ENCODE results near the gene TRIM38. TPM values are rescaled to one million over a fixed set of nuclear protein-coding genes. Genes with fewer than 3 reads are reported as not detected.

Gene TRIM38
- total and polyA plus RNA-seq, 2 of the 13 experiments (the other 11 are each of a cell fraction or from before 2014, with no cell fraction given), result 2.5 to 3.1 TPM

- TF ChIP-seq, protein P1, sequence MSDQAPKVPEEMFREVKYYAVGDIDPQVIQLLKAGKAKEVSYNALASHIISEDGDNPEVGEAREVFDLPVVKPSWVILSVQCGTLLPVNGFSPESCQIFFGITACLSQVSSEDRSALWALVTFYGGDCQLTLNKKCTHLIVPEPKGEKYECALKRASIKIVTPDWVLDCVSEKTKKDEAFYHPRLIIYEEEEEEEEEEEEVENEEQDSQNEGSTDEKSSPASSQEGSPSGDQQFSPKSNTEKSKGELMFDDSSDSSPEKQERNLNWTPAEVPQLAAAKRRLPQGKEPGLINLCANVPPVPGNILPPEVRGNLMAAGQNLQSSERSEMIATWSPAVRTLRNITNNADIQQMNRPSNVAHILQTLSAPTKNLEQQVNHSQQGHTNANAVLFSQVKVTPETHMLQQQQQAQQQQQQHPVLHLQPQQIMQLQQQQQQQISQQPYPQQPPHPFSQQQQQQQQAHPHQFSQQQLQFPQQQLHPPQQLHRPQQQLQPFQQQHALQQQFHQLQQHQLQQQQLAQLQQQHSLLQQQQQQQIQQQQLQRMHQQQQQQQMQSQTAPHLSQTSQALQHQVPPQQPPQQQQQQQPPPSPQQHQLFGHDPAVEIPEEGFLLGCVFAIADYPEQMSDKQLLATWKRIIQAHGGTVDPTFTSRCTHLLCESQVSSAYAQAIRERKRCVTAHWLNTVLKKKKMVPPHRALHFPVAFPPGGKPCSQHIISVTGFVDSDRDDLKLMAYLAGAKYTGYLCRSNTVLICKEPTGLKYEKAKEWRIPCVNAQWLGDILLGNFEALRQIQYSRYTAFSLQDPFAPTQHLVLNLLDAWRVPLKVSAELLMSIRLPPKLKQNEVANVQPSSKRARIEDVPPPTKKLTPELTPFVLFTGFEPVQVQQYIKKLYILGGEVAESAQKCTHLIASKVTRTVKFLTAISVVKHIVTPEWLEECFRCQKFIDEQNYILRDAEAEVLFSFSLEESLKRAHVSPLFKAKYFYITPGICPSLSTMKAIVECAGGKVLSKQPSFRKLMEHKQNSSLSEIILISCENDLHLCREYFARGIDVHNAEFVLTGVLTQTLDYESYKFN (CRISPR knock-in tag; conservative IDR thresholded peaks at IDR 0.05), result 0 out of 2 replicates have a peak, but pooled peaks have one; percentile 26
- TF ChIP-seq CREB1 (IDR thresholded peaks at IDR 0.05) (no peak), CREB1 (CRISPR knock-in tag; IDR thresholded peaks at IDR 0.05) (no peak), TOPORS (CRISPR knock-in tag; IDR thresholded peaks at IDR 0.05) (no peak), ZNF775 (CRISPR knock-in tag; IDR thresholded peaks at IDR 0.05; ENCODE audit: borderline replicate concordance) (no peak), TP53 (CRISPR knock-in tag; conservative IDR thresholded peaks at IDR 0.05) (peak; percentile 98), PITX1 (CRISPR knock-in tag; IDR thresholded peaks at IDR 0.05) (0 out of 2 replicates have a peak, but pooled peaks have one; percentile 19), ETV5 (CRISPR knock-in tag; IDR thresholded peaks at IDR 0.05; ENCODE audit: borderline replicate concordance) (peak; percentile 71; the same call in 1 of the 2 replicates)
Measured at GRCh38 chr6:25958700-25959162, 3.9 kb upstream of the TRIM38 start (continued).

DNA sequence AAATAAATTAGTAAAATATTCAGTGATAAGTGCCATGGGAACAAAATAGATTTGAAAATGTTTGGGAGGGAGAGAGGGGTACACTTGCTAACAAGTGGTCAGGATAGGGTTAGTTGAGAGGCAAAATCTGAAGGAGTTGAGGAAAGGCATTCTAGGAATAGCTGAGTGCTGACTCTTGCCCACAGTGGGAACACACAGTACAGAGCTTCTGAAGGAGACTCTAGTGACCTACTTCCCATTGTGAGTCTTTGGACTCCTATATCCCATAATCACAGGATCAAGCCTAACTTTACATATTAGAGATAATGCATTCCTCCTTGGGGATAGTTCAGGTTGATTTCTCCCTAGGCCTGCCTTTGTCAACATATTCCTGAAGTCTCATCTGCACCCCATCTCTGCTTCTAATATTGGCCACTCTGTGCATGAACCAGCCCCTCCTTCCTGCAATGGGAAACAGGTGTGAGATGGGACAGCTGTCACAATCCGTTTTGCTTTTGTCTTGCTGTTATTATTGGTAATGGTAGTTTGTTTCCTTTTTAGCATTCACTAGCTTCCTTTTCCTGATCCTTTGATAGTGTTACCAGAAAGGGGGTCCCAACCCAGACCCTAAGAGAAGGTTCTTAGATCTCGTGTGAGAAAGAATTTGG, 2.6 kb upstream of the TRIM38 start:
- Histone ChIP-seq H2AFZ (ENCODE audit: low read length) (peak overlapping the region; percentile 9), H3K36me3 (replicated peaks in 1 of 2; ENCODE audit: control insufficient read depth in 1 of 2, insufficient read depth in 2 of 2, low read length in 2 of 2) (no peaks in the 10 kb centered on the region), H3K79me2 (ENCODE audit: insufficient read depth, low read length) (no peaks in the 10 kb centered on the region), H3K9me3 (ENCODE audit: low read length) (peaks cover 27% of the 10 kb centered on the region), H3K27ac (ENCODE audit: extremely low read length, insufficient read depth, low read length) (no peak overlapping the region), H4K20me1 (ENCODE audit: insufficient read depth, low read length) (no peaks in the 10 kb centered on the region), H3K27me3 (ENCODE audit: control insufficient read depth in 1 of 2, insufficient read depth in 2 of 2, low read length in 2 of 2) (no peaks in the 10 kb centered on the region; a peak in 1 of 5 replicates), H3K4me2 (ENCODE audit: low read depth, low read length) (peak overlapping the region; percentile 14; the same call in 1 of the 2 replicates), H3K4me1 (ENCODE audit: insufficient read depth, low read length) (peaks cover 39% of the 10 kb centered on the region), H3K9ac (ENCODE audit: insufficient read depth, low read depth, low read length) (no peak overlapping the region), H3K4me3 (replicated peaks in 1 of 3; ENCODE audit: insufficient read depth in 1 of 3, low read depth in 2 of 3, low read length in 3 of 3) (no peak overlapping the region)
- ATAC-seq, result no peak
- CTCF ChIA-PET (ENCODE audit: low intra/inter-chr PET ratio, low total read pairs), result no interaction called here
- in situ Hi-C loops (cut with HindIII; ENCODE audit: extremely low pct_ligation_motif_present, low pct_unique_long_range_greater_than_20kb), result no loop called here
- POLR2A ChIA-PET, result interaction anchor here (5.9 kb wide), 1 partner anchor 32 kb away, joined by 41 read pairs; no protein-coding TSS in a partner anchor
- FAIRE-seq, result no peak
- intact Hi-C loops (cut with micrococcal nuclease; ENCODE audit: unreplicated experiment), result no loop called here
- WGBS (ENCODE audit: low lambda C conversion rate), result 5% methylated on average over 2 of the region's 2 CpGs
- DNase-seq (ENCODE audit: low spot score), result no peak
- no TSS peak for BruUV-seq (replicated peaks)
- TF ChIP-seq, protein P2, sequence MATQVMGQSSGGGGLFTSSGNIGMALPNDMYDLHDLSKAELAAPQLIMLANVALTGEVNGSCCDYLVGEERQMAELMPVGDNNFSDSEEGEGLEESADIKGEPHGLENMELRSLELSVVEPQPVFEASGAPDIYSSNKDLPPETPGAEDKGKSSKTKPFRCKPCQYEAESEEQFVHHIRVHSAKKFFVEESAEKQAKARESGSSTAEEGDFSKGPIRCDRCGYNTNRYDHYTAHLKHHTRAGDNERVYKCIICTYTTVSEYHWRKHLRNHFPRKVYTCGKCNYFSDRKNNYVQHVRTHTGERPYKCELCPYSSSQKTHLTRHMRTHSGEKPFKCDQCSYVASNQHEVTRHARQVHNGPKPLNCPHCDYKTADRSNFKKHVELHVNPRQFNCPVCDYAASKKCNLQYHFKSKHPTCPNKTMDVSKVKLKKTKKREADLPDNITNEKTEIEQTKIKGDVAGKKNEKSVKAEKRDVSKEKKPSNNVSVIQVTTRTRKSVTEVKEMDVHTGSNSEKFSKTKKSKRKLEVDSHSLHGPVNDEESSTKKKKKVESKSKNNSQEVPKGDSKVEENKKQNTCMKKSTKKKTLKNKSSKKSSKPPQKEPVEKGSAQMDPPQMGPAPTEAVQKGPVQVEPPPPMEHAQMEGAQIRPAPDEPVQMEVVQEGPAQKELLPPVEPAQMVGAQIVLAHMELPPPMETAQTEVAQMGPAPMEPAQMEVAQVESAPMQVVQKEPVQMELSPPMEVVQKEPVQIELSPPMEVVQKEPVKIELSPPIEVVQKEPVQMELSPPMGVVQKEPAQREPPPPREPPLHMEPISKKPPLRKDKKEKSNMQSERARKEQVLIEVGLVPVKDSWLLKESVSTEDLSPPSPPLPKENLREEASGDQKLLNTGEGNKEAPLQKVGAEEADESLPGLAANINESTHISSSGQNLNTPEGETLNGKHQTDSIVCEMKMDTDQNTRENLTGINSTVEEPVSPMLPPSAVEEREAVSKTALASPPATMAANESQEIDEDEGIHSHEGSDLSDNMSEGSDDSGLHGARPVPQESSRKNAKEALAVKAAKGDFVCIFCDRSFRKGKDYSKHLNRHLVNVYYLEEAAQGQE (IDR thresholded peaks at IDR 0.05; ENCODE audit: borderline replicate concordance in 1 of 2, low read depth in 1 of 2, low read length in 2 of 2), result no peak
- TF ChIP-seq ZNF441 (CRISPR knock-in tag; IDR thresholded peaks at IDR 0.05; ENCODE audit: borderline replicate concordance) (no peak), ADNP (CRISPR knock-in tag; IDR thresholded peaks at IDR 0.05) (no peak), RFXAP (CRISPR knock-in tag; IDR thresholded peaks at IDR 0.05; ENCODE audit: borderline replicate concordance) (no peak), NFKB2 (CRISPR knock-in tag; IDR thresholded peaks at IDR 0.05; ENCODE audit: borderline replicate concordance) (no peak)
- TF ChIP-seq, protein P3, sequence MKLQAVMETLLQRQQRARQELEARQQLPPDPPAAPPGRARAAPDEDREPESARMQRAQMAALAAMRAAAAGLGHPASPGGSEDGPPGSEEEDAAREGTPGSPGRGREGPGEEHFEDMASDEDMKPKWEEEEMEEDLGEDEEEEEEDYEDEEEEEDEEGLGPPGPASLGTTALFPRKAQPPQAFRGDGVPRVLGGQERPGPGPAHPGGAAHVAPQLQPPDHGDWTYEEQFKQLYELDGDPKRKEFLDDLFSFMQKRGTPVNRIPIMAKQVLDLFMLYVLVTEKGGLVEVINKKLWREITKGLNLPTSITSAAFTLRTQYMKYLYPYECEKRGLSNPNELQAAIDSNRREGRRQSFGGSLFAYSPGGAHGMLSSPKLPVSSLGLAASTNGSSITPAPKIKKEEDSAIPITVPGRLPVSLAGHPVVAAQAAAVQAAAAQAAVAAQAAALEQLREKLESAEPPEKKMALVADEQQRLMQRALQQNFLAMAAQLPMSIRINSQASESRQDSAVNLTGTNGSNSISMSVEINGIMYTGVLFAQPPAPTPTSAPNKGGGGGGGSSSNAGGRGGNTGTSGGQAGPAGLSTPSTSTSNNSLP (IDR thresholded peaks at IDR 0.05; ENCODE audit: low read depth, low read length), result no peak
